Measurements from ENCODE around the gene AP4M1.
"Not testable (repeated sequence)": the region's sequence is repeated elsewhere in the genome, so short reads cannot be mapped to it uniquely, and the experiment has no call there.

The AP4M1 gene

GRCh38 chr7:100109521-100110163 is 8.2 kb downstream of the AP4M1 start:
- DNase-seq, result no peak

GRCh38 chr7:100111156-100111555 is 9.7 kb downstream of the AP4M1 start:
- no peak for DNase-seq

DNA sequence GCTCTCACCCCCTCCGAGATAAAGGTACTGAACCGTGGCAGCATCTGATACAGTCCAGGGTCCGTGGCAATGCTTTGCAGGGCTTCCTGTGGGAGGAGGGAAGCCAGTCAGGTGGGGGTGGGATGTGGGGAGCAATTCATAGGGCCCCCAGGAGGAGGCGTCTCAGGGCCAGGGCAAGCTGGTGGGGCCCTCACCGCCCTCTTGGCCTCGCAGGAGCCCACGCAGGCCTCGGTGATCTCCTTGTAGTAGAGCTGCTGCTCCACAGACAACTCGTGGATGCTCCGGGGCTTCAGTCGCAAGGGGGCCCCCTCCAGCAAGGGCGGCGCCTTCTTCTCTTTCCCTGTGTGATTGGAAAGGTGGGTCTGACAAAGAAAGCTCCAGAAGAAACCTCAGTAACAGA is 10.5 kb downstream of the AP4M1 start:
- no peak for DNase-seq

DNA sequence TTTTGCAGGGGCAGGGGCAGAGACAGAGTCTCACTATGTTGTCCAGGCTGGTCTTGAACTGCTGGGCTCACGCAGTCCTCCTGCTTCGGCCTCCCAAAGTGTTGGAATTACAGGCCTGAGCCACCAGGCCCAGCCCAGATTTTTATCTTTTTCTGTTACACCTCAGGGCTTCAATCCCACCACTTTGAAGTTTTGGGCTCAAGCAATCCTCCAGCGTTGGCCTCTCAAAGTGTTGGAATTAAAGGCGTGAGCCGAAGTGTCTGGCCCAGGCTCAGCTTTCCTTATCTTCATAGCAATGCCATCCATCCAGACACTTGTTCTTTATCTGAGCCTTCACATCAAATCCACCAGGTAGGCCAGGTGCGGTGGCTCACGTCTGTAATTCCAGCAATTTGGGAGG is 13.6 kb downstream of the AP4M1 start:
- DNase-seq, result no peak

GRCh38 chr7:100118388-100119071 is 17.1 kb downstream of the AP4M1 start:
- no peak for DNase-seq

DNA sequence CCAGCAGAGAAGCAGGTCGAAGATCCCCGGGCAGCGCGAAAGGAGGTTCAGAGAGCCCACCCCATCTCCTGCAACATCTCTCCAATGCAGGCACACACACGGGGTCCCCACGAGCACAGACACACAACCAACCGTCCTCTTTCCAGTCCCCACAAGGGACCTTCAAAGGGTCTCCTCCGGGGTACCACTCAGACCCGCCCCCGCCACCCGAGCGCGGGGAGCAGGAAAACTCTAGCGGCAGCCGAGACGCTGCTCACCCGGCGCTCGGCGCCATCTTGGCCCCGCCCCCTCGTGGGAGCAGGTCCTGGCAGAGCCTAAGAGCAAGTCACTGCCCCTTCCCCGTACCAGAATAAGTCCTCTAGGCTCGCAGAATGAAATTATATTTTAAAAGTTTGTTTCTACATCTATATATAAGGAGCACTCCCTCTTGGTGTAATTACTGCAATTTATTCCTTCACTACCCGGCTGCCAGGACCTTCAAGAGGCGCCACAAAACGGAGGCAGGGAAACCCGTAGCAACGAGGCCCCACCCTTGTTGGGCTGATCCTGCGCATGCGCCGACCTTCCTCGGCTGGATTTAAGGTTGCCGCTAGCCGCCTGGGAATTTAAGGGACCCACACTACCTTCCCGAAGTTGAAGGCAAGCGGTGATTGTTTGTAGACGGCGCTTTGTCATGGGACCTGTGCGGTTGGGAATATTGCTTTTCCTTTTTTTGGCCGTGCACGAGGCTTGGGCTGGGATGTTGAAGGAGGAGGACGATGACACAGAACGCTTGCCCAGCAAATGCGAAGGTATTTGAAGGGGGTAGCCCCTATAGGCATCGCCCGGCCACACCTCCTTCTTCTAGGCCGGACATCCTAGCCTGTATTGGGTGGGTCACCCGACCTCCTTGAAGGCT is 17.9 kb downstream of the AP4M1 start, which contains the start of the genes CNPY4 and TAF6:
Gene CNPY4 (plus strand): TSS at position 563 of the 898 bp plus-strand sequence. CDS start 111 bp downstream, at position 674.
Gene TAF6 (minus strand): TSS at position 287 of the 898 bp plus-strand sequence. CDS start 5,149 bp downstream, outside the sequence.
- DNase-seq, result peak; percentile 79

GRCh38 chr7:100119970-100120732 is 18.7 kb downstream of the AP4M1 start:
- peak; percentile 50 for DNase-seq

GRCh38 chr7:100120733-100121036 is 19.2 kb downstream of the AP4M1 start:
- DNase-seq, result no peak

- peak; percentile 47 for DNase-seq
Observed at GRCh38 chr7:100122067-100122466, 20.6 kb downstream of the AP4M1 start.

DNA sequence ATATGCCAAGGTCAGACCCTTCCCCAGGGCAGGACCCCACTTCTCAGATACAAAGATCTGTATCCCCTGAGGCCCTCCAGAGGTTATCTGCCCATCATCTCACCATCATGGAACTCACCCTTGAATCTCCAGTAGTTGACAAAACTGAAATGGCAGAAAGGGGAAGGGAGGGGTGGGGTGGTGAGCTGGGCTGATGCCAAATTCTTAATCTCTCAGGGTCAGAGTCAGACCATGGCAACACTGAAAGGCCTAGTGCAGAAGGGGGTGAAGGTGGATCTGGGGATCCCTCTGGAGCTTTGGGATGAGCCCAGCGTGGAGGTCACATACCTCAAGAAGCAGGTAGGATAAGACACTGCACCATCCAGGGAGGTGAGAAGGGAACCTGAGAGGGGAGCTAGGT is 21.1 kb downstream of the AP4M1 start:
- DNase-seq, result no peak

- no peak for DNase-seq
Observed at GRCh38 chr7:100124301-100125230, 23.1 kb downstream of the AP4M1 start.

GRCh38 chr7:100126239-100126930 is 24.9 kb downstream of the AP4M1 start:
- DNase-seq, result no peak

GRCh38 chr7:100126931-100127865 is 25.8 kb downstream of the AP4M1 start, which contains the start of gene MBLAC1:
TSS of gene MBLAC1 (plus strand) at chr7:100126967. CDS start at chr7:100127396, 429 bp downstream.
- DNase-seq, result peak; percentile 79

DNA sequence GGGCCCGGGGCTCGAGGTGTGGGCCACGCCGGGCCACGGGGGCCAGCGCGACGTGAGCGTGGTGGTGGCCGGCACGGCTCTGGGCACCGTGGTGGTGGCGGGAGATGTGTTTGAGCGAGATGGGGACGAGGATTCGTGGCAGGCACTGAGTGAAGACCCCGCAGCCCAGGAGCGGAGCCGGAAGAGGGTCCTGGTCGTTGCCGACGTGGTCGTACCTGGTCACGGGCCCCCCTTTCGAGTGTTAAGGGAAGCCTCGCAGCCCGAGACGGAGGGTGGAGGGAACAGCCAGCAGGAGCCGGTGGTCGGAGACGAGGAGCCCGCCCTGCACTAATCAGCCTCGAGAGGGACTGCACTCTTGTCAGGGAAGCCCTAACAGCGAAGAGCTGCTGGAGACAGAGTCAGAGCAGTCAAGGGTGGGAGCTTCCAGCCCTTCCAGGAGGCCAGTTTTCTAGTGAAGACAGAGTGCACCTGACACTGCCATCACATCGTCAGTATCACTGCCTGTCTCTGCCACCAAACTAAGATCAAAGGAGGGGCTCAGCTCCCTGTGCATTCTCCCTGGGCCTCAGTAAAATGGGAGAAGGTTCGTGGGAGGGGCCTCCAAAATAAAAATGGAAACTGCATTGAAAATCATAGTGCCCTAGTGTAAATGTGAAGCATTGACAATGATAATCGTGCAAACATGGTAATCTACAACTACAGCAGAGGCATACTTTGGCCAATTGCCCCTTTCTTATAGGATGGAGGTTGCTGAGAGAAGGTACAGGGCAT is 26.6 kb downstream of the AP4M1 start:
- peak; percentile 31 for DNase-seq

DNA sequence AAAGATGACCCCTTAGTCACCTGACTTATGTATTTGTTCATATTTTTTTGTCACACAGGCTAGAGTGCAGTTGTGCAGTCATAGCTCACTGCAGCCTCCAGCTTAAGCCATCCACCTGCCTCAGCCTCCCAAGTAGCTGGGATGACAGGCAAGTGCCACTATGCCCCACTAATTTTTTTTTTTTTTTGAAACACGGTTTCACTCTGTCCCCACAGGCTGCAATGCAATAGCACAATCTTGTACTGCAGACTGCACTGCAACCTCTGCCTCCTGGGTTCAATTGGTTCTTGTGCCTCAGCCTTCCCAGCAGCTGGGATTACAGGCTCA is 27.2 kb downstream of the AP4M1 start:
- no peak for DNase-seq

DNA sequence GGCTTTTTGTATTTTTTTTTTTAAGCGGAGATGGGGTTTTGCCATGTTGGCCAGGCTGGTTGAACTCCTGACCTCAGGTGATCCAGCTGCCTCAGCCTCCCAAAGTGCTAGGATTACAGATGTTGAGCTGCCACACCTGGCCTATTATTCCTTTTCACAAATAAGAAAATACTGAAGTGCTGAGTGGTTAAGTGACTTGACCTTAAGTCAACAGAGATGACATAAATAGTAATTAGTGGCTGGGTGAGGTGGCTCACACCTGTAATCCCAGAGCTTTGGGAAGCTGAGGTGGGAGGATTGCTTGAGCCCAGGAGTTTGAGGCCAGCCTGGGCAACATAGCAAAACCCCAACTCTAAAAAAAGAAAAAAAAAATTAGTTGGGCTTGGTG is 28.8 kb downstream of the AP4M1 start:
- not testable (repeated sequence) for DNase-seq

DNA sequence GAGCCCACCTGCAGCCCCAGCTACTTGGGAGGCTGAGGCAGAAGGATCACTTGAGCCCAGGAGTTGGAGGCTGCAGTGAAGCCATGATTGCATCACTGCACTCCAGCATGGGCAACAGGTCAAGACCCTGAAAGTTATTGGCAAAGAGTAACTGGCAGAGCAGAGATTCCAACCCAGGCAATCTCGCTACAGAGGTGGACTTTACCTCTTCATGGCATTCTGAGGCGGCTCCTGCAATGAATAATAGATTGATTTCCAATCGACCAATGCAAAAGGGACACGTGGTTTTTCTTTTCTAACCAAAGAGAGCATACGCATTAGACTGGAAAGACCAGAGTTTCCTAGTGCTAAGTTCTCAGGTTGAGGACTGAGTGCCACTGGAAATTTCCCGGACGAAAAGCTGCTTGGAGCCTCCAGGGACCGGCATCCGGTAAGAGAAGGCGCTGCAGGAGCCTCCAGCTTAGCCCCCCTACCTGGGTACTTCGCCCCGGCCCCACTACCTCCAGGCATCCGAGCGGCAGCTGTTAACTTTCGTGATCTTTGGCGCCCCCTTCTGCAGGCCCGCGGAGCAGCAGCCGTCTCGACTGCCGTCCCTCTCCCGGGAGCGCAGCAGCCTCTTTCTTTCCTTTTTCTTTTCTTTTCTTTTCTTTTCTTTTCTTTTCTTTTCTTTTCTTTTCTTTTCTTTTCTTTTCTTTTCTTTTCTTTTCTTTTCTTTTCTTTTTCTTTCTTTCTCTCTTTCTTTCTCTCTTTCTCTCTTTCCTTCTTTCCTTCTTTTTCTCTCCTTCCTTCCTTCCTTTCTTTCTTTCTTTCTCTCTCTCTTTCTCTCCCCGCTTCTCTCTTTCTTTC is 29.4 kb downstream of the AP4M1 start:
- peak; percentile 54 for DNase-seq

- DNase-seq, result no peak
Observed at GRCh38 chr7:100132126-100132525, 30.7 kb downstream of the AP4M1 start.
